GM23338 (cell line): Measurements from ENCODE around the gene R3HDM4.

Source experiments
- CREB1 ChIP-seq: fragments of 250-450 bp; sonication (Bioruptor Pico); IDR thresholded peaks from 2 replicates; pipeline ENCODE4 v1.5.0; 2020; ENCODE audit warnings: low read depth, mild to moderate bottlenecking, moderate library complexity
- EZH2 ChIP-seq: fragments of 200-600 bp; sonication (generic); IDR thresholded peaks from one replicate; pipeline ENCODE4 v1.8.0; 2017; ENCODE audit warnings: antibody characterized with exemption, mild to moderate bottlenecking, low read depth; ENCODE audit not compliant: unreplicated experiment
- EZH2phosphoT487 ChIP-seq: fragments of 200-600 bp; sonication (generic); IDR thresholded peaks from one replicate; pipeline ENCODE4 v1.8.1; 2018; ENCODE audit warnings: antibody characterized with exemption; ENCODE audit not compliant: unreplicated experiment
- JUNB ChIP-seq: IDR thresholded peaks from one replicate; pipeline ENCODE4 v1.6.1; 2016; ENCODE audit warnings: antibody characterized with exemption; ENCODE audit not compliant: unreplicated experiment
- NANOG ChIP-seq: IDR thresholded peaks from 2 replicates; pipeline ENCODE4 v1.6.1; 2016; ENCODE audit warnings: antibody characterized with exemption, borderline replicate concordance
- POLR2AphosphoS5 ChIP-seq: IDR thresholded peaks from 2 replicates; pipeline ENCODE4 v1.6.1; 2016; ENCODE audit warnings: antibody characterized with exemption, low read depth
- STAT1 ChIP-seq: IDR thresholded peaks from one replicate; pipeline ENCODE4 v1.6.1; 2016; ENCODE audit warnings: antibody characterized with exemption; ENCODE audit not compliant: unreplicated experiment
- ZNF114 ChIP-seq: fragments of 250-450 bp; sonication (Bioruptor Pico); IDR thresholded peaks from 2 replicates; pipeline ENCODE4 v1.5.0; 2020; ENCODE audit warnings: mild to moderate bottlenecking, moderate library complexity
- ZNF331 ChIP-seq: fragments of 250-450 bp; sonication (Bioruptor Pico); IDR thresholded peaks from 2 replicates; pipeline ENCODE4 v1.5.0; 2020; ENCODE audit warnings: low read depth, mild to moderate bottlenecking, moderate library complexity
- TF ChIP-seq, protein P1 (sequence below), 2 experiments: fragments of 200-600 bp in 1 of 2; sonication (generic) in 1 of 2; conservative IDR thresholded peaks; 2 replicates each; pipeline versions ENCODE4 v1.5.1 to v1.6.1; 2016 to 2017; ENCODE audit warnings: antibody characterized with exemption in 2 of 2, low read depth in 2 of 2, mild to moderate bottlenecking in 2 of 2, moderate library complexity in 1 of 2
- TF ChIP-seq, protein P2 (sequence below): IDR thresholded peaks from one replicate; pipeline ENCODE4 v1.6.1; 2018; ENCODE audit warnings: antibody characterized with exemption; ENCODE audit not compliant: unreplicated experiment
- TF ChIP-seq, protein P3 (sequence below): IDR thresholded peaks from 2 replicates; pipeline ENCODE4 v1.6.1; 2016; ENCODE audit warnings: antibody characterized with exemption
- TF ChIP-seq, protein P4 (sequence below): fragments of 250-450 bp; sonication (Bioruptor Pico); IDR thresholded peaks from 2 replicates; pipeline ENCODE4 v1.5.0; 2020; ENCODE audit warnings: mild to moderate bottlenecking, moderate library complexity

DNA sequence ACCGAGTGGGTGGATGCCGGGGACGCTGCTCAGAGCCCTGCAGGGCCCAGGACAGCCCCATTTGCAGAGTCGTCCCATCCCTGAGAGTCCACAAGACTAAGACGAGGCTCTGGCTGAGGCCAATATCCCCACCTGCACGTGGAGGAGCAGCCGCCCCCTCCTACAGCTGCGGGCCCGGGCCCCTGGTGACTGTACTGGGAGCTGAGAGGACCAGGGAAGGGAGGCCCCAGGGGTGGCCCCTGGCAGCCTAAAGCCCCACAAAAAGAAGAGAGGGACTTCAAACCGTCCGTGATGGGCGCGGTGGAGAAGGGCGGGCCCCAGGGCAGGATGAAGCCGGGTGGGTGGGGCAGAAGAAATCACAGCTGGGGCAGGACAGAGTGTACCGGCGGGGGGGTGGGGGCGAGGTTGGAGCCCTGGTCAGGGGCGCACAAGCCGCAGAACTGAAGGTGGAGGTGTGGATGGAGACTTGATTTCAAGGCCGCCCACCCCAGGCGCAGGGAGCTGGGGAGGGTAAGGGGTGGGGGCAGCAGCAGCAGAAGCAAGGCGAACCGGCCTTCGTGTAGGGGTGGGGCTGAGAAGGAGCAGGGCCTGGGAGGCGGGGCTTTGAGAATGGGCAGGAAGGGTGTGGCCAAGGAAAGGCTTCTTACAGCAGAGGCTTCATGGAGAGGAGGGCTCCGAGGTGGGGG, 40.6 kb downstream of the R3HDM4 start:
- TF ChIP-seq, protein P1, sequence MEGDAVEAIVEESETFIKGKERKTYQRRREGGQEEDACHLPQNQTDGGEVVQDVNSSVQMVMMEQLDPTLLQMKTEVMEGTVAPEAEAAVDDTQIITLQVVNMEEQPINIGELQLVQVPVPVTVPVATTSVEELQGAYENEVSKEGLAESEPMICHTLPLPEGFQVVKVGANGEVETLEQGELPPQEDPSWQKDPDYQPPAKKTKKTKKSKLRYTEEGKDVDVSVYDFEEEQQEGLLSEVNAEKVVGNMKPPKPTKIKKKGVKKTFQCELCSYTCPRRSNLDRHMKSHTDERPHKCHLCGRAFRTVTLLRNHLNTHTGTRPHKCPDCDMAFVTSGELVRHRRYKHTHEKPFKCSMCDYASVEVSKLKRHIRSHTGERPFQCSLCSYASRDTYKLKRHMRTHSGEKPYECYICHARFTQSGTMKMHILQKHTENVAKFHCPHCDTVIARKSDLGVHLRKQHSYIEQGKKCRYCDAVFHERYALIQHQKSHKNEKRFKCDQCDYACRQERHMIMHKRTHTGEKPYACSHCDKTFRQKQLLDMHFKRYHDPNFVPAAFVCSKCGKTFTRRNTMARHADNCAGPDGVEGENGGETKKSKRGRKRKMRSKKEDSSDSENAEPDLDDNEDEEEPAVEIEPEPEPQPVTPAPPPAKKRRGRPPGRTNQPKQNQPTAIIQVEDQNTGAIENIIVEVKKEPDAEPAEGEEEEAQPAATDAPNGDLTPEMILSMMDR (conservative IDR thresholded peaks at IDR 0.05; ENCODE audit: low read depth in 2 of 2): no peak
- TF ChIP-seq, protein P2, sequence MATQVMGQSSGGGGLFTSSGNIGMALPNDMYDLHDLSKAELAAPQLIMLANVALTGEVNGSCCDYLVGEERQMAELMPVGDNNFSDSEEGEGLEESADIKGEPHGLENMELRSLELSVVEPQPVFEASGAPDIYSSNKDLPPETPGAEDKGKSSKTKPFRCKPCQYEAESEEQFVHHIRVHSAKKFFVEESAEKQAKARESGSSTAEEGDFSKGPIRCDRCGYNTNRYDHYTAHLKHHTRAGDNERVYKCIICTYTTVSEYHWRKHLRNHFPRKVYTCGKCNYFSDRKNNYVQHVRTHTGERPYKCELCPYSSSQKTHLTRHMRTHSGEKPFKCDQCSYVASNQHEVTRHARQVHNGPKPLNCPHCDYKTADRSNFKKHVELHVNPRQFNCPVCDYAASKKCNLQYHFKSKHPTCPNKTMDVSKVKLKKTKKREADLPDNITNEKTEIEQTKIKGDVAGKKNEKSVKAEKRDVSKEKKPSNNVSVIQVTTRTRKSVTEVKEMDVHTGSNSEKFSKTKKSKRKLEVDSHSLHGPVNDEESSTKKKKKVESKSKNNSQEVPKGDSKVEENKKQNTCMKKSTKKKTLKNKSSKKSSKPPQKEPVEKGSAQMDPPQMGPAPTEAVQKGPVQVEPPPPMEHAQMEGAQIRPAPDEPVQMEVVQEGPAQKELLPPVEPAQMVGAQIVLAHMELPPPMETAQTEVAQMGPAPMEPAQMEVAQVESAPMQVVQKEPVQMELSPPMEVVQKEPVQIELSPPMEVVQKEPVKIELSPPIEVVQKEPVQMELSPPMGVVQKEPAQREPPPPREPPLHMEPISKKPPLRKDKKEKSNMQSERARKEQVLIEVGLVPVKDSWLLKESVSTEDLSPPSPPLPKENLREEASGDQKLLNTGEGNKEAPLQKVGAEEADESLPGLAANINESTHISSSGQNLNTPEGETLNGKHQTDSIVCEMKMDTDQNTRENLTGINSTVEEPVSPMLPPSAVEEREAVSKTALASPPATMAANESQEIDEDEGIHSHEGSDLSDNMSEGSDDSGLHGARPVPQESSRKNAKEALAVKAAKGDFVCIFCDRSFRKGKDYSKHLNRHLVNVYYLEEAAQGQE: no peak
- no peak for TF ChIP-seq EZH2phosphoT487
- no peak for TF ChIP-seq POLR2AphosphoS5
- no peak for TF ChIP-seq EZH2
- TF ChIP-seq ZNF114 (CRISPR knock-in tag): no peak
- no peak for TF ChIP-seq JUNB
- TF ChIP-seq, protein P3, sequence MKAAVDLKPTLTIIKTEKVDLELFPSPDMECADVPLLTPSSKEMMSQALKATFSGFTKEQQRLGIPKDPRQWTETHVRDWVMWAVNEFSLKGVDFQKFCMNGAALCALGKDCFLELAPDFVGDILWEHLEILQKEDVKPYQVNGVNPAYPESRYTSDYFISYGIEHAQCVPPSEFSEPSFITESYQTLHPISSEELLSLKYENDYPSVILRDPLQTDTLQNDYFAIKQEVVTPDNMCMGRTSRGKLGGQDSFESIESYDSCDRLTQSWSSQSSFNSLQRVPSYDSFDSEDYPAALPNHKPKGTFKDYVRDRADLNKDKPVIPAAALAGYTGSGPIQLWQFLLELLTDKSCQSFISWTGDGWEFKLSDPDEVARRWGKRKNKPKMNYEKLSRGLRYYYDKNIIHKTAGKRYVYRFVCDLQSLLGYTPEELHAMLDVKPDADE: no peak
- no peak for TF ChIP-seq CREB1 (CRISPR knock-in tag)
- no peak for TF ChIP-seq NANOG
- TF ChIP-seq ZNF331 (CRISPR knock-in tag): no peak
- TF ChIP-seq STAT1: no peak
- TF ChIP-seq, protein P4, sequence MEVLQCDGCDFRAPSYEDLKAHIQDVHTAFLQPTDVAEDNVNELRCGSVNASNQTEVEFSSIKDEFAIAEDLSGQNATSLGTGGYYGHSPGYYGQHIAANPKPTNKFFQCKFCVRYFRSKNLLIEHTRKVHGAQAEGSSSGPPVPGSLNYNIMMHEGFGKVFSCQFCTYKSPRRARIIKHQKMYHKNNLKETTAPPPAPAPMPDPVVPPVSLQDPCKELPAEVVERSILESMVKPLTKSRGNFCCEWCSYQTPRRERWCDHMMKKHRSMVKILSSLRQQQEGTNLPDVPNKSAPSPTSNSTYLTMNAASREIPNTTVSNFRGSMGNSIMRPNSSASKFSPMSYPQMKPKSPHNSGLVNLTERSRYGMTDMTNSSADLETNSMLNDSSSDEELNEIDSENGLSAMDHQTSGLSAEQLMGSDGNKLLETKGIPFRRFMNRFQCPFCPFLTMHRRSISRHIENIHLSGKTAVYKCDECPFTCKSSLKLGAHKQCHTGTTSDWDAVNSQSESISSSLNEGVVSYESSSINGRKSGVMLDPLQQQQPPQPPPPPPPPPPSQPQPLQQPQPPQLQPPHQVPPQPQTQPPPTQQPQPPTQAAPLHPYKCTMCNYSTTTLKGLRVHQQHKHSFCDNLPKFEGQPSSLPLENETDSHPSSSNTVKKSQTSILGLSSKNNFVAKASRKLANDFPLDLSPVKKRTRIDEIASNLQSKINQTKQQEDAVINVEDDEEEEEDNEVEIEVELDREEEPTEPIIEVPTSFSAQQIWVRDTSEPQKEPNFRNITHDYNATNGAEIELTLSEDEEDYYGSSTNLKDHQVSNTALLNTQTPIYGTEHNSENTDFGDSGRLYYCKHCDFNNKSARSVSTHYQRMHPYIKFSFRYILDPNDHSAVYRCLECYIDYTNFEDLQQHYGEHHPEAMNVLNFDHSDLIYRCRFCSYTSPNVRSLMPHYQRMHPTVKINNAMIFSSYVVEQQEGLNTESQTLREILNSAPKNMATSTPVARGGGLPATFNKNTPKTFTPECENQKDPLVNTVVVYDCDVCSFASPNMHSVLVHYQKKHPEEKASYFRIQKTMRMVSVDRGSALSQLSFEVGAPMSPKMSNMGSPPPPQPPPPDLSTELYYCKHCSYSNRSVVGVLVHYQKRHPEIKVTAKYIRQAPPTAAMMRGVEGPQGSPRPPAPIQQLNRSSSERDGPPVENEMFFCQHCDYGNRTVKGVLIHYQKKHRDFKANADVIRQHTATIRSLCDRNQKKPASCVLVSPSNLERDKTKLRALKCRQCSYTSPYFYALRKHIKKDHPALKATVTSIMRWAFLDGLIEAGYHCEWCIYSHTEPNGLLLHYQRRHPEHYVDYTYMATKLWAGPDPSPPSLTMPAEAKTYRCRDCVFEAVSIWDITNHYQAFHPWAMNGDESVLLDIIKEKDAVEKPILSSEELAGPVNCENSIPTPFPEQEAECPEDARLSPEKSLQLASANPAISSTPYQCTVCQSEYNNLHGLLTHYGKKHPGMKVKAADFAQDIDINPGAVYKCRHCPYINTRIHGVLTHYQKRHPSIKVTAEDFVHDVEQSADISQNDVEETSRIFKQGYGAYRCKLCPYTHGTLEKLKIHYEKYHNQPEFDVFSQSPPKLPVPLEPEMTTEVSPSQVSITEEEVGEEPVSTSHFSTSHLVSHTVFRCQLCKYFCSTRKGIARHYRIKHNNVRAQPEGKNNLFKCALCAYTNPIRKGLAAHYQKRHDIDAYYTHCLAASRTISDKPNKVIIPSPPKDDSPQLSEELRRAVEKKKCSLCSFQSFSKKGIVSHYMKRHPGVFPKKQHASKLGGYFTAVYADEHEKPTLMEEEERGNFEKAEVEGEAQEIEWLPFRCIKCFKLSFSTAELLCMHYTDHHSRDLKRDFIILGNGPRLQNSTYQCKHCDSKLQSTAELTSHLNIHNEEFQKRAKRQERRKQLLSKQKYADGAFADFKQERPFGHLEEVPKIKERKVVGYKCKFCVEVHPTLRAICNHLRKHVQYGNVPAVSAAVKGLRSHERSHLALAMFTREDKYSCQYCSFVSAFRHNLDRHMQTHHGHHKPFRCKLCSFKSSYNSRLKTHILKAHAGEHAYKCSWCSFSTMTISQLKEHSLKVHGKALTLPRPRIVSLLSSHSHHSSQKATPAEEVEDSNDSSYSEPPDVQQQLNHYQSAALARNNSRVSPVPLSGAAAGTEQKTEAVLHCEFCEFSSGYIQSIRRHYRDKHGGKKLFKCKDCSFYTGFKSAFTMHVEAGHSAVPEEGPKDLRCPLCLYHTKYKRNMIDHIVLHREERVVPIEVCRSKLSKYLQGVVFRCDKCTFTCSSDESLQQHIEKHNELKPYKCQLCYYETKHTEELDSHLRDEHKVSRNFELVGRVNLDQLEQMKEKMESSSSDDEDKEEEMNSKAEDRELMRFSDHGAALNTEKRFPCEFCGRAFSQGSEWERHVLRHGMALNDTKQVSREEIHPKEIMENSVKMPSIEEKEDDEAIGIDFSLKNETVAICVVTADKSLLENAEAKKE (CRISPR knock-in tag): no peak
